ENCODE results near the gene UFSP2.
A peak's percentile ranks its signal among the peaks of the same experiment; 100 is the strongest.

Gene UFSP2

DNA sequence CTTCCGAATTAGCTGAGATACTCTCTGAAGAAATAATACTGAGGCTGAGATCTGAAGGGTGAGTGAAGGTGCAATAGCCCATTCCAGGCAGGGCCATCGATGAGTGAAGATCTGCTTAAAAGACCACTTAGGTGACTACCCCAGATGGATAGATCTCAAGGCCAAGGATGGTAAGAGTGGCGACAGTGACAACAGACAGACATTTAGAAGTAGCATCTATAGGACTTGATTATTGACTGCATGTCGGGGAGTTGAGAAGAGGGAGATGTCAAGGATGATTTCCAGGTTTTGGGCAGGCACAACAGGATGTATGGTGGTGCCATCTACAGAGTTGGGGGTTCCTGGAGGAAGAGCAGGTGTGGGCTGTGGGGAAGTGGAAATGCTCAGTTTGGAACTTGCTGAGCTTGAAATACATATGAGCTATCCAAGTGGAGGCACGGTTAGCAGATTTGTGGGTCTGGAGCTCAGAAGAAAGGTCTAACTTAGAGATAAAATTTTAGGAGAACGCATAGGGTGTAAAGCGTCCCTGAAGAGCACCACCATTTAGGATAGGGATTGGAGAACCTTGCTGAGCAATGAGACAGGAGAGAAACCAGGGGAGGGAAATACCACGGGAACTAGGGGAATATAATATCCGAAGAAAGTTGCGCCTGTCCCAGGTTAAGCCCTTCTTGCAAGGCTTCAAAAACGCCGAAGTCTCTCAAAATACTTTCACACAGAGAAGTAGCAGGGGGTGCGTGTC lies 688 bp downstream of the UFSP2 start:
- DNase-seq, result no peak

DNA sequence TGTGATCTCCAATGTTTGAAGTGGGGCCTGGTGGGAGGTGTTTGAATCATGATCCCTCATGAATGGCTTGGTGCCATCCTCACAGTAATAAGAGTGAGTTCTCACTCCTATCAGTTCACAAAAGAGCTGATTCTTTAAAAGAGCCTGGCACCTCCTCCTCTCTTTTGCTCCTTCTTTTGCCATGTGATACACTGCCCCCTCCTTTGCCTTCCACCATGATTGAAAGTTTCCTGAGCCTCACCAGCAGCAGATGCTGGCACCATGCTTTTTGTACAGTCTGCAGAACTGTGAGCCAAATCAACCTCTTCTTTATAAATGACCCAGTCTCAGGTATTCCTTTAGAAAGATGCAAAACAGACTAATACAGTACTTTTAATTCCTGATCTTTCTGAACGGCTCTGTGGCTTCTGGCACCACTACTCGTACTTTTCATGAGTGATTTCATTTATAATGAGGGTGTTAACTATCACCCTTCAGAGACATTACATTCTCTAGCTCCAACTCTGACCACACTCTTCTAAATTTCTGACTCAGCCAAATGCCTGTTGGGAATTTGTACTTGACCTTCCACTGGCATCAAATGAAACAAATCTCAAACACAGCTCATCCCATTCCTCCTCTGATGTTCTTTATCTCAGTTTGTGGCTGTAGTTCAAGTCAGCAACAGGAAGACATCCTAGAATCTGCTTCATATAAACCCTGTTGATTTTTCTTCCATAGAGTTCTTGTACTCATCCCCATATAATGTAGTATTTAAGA lies 4.2 kb downstream of the UFSP2 start:
- no peak for DNase-seq

- DNase-seq, result no peak
Observed at GRCh38 chr4:185416955-185417354, 8.8 kb downstream of the UFSP2 start.

DNA sequence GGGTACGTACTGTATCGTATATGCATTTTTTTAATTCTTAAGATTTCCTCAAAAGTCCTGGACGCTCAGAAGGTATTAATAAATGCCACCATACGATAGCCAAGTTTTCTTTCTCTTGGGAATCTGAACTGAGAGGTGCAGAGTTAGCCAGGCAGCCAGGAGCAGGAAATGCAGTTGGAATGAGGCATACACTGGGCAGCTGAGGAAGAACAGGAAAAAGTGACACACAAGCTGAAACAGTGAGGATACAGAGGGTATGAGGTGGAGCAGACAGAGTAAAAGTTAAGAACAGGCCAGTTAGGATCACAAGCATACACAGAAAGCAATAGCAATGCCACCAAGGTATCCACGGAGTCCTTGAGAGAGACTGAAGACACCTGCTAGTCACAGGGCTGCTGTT lies 13.4 kb downstream of the UFSP2 start:
- no peak for DNase-seq

DNA sequence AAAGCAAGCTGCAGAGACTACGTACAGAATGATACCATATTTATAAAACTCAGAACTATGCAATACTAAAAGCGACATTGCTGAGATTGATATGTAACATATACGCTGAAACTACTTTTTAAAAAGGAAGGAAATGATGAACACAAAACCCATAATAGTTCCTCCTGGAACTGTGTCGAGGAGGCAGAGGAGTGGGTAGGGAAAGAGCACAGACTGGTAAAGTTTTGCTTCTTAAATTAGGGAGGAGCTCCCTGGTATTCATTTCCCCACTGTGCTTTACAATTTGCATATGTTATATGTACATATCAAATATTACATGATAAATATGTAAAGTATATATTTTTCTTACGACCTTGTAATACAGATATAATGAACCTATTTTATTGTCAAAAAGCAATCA lies 13.9 kb downstream of the UFSP2 start:
- DNase-seq, result no peak

DNA sequence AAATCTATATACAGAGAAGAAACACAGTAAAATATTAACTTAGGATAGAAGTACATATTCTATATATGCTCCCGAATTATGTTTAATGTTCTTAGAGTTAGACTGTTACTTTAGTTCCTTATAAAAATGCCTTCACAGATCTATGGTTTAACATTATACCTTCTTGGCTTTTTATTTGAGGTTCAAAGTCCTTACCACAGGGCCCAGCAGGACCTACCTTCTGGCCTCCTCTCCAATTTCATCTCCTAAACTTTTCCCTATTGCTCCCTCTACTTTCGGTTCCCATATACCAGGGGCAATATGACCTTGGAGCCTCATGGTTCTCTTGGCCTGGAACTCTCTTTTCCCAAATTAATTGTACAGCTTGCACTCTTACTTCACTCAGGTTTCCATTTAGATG lies 17.3 kb downstream of the UFSP2 start:
- DNase-seq, result no peak

DNA sequence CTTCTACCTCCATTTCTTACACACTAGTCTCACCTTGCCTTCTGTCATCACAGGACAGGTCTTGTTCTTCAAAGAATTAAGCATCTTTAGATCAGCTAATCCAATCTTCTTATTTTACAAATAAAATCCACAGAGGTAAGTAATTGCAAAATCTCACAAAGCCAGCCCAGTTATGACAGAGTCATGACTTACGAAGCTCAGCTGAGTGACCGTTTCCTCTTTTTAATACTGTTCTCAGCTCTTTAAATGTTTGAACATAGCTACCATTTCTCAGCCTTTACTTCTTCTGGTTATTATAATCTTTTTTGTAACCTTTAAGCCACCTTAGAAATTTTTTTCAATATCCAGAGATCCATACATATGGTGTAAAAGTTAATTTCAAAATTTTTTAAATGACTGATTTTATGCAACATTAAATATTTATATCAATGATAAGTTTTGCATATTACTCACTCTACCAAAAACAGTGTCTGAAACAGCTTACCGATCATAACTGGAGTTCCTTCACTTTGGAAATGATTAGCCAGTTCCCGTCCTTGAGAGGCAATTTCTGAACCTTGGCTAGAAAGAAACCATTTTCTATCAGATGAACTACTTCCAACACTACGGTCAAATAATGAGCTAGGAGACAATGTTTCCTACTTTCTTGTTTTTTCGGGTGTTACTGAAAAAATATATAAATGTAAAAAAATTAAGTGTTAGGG lies 20.3 kb downstream of the UFSP2 start:
- DNase-seq, result no peak

DNA sequence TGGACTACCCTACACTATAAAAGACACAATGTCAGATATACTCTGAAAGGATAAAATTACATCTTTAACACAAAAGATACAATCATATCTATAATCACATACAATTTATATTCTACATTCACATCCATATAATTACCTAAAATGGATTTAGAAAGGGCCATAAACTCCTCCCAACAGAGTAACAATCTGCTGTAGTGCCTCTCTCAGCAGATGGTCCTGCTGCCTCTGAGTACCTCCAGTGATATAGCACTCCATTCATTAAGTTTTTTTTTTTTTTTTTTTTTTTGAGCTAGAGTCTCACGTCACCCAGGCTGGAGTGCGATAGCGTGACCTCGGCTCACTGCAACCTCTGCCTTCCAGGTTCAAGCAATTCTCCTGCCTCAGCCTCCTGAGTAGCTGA lies 21.7 kb downstream of the UFSP2 start:
- no peak for DNase-seq

GRCh38 chr4:185399466-185399865 lies 26.3 kb downstream of the UFSP2 start:
- no peak for DNase-seq

DNA sequence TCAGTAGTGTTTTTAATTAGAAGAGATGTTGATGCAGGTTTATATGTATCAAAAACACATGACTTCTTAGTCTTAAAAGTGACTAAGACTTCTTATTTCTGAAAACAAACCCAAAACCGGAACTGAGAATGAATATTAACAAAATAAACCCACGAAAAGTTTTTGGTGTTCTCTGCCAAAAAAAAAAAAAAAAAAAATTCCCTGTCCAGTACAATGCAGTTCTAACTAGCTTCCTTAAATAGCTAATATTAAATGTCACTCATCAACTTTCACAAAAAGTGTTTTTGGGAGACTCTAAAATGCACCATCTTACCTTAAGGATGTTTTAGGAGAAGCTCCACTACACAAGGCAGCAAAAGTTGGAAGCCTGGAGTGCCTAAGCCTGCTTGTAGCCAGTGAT lies 27.1 kb downstream of the UFSP2 start:
- no peak for DNase-seq

- no peak for DNase-seq
Observed at GRCh38 chr4:185396724-185397385, 28.9 kb downstream of the UFSP2 start, which contains the start of gene ANKRD37. ANKRD37 (plus strand) TSS chr4:185396841; CDS start chr4:185396924, 83 bp downstream.

DNA sequence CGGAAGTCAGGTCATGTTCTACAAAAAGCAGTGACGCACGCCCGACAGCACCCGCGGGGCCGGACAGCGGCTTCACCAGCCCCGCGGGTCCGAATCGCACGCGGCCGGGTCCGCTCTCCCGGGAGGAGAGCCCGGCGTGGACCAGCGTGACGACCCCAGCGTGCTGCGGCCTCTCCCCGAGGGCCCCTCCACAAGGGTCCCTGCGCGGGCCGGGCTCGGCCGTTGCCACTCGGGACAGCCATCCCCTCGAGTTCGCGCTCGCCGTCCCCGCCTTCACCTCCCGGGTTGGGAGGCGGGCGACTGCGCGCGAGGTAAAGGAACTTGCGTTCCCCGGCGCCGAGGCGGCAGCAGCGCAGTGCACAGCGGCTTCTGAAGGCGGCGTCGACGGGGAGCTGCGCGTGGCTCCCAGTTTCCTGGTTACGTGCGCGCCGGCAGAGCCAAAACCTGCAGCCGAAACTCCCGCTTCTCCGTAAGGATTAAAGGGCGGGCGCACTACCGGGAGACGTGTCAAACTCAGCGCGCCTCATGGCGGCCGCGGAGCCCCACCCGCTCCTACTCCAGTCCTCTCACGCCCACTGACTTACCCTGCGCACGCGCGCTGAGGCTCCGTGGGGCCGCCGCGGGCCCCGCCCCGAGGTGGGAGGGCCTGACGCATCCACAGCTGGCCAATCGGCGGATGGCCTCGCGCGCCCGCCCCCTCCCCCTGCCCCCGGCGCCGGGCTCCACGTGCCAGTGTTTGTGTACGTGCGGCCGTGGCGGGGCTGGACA lies 29.6 kb downstream of the UFSP2 start:
- DNase-seq, result peak; percentile 96 to 97

GRCh38 chr4:185395238-185395955 lies 30.4 kb downstream of the UFSP2 start, which contains the start of gene LRP2BP:
LRP2BP (minus strand) TSS chr4:185395924; CDS start chr4:185378186, 17,738 bp downstream.
- no peak for DNase-seq

DNA sequence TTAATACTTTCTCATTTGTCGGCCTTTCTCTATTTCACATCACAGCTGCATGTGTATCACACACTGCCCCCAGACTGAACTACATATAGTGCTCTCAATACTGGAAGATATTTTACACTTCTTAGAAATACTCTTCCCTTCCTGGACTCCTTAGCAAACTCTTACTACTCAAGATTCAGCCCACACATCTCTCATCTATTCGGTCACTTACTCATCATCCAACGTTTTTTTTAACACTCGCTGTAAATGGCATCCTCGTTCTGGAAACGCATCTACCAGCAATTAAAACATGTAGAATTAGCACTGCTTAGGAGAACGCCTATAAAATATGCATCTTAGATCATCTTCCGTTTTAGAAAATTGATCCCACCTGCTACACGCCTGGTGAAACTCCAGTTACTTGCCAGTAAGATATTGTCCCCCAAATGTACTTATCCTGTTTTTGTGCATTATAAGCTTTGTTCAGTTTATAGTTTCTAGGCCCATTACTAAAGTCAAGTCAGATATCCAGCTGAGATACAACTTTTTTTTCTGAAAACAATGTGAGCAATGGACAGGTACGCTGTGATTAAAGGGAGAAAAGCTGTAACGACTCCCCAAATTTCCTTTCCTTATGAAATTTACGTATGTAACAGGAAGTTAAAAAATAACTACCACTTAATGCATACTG lies 31.1 kb downstream of the UFSP2 start:
- peak in 1 of 2 experiments; percentile 1 for DNase-seq

GRCh38 chr4:185392156-185392555 lies 33.6 kb downstream of the UFSP2 start:
- DNase-seq, result no peak

- DNase-seq, result no peak
Observed at GRCh38 chr4:185390941-185391340, 34.8 kb downstream of the UFSP2 start.

DNA sequence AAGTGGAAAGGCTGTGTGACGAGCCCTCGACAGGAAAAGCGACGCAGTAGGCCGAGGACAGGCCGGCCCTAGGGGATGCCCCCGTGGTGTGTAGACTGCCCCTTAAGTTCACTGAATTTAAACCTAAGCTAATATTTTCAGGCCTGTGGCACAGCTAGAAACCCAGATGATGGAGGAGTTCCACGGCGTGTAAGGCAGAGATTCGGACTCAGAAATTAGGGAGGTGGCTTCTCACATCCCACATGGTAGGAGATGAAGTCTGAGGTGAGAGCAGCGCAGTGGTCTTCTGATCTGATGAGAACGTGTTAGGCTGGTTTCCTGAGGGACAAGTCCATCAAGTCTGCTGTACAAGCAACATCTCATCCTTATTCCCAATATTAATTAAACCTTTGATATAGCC lies 37.8 kb downstream of the UFSP2 start:
- no peak for DNase-seq

- DNase-seq, result no peak
Observed at GRCh38 chr4:185384930-185385331, 40.8 kb downstream of the UFSP2 start.

- DNase-seq, result no peak
Observed at GRCh38 chr4:185384061-185384460, 41.7 kb downstream of the UFSP2 start.

GRCh38 chr4:185383451-185383850 lies 42.3 kb downstream of the UFSP2 start:
- DNase-seq, result no peak

DNA sequence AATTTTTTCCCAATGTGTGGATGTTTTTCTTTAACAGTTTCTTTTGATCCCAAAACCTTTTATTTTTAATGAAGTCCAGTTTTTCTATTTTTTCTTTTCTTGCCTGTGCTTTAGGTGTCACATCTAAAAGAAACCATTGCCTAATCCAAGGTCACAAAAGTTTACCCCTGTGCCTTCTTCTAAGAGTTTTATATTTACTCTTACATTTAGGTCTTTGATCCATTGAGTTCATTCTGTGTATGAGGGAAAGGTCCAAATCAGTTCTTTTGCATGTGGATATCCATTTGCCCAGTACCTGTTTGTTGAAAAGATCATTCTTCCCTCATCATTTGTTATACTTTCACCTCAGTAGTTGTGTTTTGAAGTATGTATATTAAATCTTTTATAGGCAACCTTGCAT lies 43.0 kb downstream of the UFSP2 start:
- DNase-seq, result no peak

Data from stimulated activated CD4-positive, alpha-beta T cell treated with anti-CD3 and anti-CD28 coated beads, Interleukin-4, amount 100 ng/mL, for 4 hours (primary cell).